NCI-H526 treated with DMSO at 0.1 percent for 48 hours (cell line): Measurements from ENCODE around the gene TTC22.

Experiments used
- DNase-seq: peaks from one replicate; lab custom pipeline; 2025; lab: John Stamatoyannopoulos, UW

Gene TTC22

DNA sequence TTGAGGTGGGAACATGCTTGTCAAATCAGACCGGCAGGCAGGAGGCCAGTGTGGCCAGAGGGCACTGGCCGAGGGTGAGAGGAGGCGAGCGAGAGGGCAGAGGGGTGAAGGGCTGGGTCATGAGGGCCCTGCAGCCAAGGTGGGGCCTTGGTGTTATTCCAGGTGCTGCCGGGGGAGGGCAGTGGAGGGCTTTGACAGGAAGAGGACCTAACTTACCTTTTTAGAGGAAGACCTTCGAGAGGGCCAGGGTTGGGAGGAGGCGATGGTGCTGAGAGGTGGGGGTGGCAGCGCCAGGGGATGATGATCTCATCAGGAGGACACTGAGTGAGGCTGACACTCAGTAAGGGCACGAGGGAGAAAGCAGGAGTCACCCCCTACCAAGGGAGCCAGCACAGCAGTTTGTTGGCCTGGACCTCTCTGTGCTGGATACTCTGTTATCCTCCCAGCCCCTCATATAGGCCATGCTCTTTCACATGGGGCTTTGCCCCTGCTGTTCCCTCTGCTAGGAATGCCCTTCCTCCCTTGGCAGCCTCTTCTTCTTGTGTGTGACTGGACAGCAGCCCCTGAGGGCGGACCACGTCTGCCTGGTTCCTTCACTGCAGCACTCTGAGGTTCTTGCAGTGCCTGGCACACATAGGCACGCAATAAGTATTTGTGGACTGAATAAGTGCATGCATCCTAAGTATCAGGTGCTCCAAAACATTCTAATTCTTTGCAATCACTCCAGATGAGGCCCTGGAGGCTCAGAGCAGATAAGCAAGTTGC lies 7.5 kb upstream of the TTC22 start:
- no peak for DNase-seq

DNA sequence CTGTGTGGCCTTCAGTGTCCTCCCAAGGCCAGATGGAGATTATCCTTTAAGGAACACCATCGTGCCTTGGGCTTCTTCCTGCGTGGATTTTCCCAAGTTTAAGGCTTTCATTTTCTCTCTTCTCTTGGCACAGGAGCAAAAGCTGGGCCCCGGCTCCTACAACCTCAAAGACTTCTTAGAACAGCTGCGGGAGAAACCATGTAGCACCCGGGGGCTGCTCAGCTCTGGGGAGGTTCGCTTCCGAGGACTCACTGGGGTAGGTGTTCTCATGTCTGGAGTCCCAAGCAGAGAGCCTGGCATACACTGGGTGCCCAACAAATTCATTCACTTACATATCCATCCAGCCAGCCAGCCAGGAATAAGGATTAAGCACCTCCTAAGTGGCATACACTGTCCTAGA lies 6.6 kb upstream of the TTC22 start:
- no peak for DNase-seq

DNA sequence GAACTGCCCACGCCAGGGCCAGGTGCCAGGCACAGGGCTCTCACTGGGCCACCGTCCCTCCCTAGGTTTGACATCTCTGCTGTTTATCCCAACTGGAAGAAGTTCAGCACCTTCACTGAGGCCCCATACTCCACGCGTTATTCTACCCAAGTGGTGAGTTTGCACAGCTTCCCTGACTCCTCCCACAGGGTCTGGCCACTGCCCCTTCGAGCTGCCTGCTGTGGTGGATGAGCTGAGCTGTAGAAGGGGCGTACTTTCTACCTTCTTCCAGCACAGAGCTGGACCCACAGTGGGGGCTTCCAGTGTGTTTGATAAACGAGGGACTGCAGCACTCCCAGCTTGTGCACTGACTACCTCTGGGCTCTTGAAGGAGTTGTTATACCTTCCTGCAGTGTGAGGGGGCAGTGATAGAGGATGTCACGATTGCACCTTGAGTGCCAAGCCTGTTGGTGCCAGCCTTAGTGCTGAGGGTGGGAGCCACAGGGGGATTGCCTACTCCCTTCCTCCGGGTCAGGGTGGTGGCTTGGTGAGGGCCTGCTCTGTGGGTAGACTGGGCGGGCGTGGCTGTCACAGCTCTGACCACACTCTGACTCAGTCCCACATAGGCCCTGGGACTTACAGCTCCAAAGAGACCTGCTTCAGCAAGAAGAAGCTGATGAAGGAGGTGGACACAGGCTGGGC lies 5.9 kb upstream of the TTC22 start:
- DNase-seq, result no peak

DNA sequence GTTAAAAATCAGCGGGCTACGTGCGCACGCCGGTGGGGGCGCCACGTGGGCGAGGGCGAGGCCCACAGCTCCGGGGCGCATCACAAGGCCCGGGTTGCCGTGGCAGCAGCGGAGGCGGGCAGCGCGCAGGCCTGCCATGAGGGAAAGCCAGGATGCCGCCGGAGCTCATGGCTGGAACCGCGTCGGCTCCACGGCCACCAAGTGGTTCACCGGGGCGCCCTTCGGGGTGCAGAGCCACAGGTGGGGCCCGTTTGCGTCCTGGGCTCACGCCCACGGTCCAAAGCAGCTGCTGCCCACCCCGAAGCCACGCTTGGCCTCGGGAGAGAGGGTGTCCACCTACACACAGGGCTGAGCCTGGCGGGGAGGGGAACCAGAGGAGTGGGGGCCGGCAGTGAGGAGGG lies 4.9 kb upstream of the TTC22 start:
- no peak for DNase-seq

DNA sequence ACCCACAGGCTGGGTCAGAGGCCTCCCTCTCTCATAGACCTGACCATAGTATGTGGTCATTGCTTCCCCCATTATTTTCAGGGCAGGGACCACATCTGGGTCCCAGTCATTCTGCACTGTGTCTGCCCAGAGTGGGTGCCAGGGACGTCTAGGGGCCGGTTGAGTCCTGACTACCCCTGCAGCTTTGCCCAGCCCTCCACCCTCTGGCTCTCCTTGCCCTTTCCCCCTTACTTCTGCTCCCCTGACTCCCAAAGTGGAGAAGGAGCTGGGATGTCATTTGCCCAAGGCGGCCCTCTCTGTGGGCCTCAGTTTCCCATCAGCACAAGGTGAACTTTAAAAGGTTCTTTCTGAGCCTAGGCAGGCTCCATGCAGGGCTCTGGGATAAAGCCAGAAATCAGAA lies 4.3 kb upstream of the TTC22 start:
- DNase-seq, result no peak

DNA sequence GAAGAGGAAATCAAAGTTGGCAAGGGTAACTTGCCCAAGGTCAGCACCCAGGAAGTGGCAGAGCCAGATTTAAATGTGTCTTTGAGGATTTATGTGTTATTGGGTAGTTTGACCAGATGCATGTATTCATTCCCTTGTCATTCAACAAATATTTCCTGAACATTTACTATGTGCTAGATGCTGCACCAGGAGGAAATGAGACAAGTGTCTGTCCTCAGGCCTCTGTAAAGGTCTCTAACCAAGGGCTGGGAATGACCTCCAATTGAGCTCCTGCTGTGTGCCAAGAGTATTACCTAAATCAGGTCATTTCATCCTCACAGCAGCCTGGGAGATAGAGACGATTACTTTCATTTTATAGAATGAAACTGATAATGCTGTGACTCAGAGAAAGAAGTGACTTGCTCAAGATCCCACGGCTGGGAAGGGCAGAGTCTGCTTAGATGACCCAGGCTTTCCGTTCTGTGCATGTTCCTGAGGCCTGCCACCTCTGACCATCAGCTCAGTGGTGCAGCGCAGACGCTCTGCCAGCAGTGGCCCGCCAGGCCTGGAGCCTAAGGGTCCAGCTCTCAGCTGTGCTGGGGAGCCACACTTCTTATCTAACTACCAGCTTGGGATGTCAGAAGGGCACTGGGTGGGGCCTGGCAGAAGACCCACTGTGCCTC lies 3.5 kb upstream of the TTC22 start:
- no peak for DNase-seq

DNA sequence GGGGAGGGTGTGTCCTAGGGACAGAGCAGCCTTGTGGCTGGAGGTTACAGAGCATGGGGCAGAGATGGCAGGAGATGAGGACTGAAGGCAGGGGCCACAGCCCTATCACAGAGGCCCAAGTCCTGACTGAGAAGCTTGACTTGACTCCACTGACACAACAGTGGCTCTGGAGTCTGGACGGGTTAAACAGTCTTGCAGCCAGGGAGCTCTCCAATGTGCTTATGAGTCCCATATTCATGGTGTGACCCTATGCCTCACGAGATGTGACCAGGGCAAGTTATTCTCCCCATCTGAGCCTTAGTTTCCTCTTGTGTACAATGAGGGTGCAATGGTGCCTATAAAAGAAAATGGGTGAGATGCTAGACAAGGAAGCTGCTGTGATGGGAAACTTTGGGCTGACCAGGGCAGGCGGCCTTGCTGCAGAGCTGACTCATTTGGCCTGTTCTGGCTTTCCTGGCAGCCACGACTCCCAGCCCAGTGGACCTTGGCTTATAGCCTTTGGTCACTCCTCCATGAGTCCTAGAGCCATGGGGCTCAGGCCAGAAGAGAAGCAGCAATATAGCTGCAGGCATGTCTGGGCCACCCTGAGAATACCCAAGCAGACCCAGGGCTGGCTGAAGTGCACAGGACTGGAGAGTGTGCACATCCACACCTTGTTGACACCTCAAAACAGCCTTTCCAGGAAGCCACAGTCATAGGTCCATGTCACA lies 2.8 kb upstream of the TTC22 start:
- DNase-seq, result no peak

DNA sequence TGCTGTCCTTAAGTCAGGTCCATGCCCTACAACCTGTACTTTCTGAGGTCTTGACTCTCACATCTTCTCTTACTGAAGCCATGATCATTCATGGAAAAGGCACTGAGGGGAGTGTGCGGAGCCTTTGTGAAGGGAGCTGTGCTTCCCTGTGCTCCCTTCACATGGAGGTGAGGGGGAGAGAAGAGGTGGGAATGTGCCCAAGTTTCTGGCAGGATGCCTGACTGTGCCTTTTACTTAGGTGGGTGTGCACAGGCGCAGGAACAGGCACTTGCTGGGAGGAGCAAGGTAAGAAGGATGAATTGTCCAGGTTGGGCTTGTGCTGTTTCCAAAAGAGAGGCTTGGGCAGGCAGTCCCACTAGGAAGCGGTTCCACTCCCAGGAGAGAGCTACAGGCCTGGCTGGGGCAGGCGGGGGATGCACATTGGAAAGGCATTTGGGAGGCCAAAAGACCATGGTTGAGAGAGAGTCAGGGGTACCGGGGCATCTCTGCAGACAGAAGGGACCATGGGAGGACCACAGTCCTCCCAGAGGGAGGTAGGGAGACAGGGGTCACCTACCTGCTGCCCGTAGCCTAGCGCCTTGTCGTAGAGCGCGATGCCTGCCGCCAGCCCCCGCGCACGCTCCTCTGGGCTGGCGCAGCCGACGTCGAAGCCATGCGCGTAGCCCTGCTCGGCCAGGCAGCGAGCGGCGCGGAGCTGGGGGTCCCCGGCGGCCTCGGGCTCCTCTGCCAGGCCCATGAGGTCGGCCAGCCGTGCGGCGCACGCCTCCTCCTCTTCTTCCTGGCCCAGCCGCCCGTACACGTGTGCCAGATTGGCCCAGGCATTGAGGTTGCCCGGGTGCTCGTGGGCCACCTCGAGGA lies 853 bp downstream of the TTC22 start:
- DNase-seq, result no peak

DNA sequence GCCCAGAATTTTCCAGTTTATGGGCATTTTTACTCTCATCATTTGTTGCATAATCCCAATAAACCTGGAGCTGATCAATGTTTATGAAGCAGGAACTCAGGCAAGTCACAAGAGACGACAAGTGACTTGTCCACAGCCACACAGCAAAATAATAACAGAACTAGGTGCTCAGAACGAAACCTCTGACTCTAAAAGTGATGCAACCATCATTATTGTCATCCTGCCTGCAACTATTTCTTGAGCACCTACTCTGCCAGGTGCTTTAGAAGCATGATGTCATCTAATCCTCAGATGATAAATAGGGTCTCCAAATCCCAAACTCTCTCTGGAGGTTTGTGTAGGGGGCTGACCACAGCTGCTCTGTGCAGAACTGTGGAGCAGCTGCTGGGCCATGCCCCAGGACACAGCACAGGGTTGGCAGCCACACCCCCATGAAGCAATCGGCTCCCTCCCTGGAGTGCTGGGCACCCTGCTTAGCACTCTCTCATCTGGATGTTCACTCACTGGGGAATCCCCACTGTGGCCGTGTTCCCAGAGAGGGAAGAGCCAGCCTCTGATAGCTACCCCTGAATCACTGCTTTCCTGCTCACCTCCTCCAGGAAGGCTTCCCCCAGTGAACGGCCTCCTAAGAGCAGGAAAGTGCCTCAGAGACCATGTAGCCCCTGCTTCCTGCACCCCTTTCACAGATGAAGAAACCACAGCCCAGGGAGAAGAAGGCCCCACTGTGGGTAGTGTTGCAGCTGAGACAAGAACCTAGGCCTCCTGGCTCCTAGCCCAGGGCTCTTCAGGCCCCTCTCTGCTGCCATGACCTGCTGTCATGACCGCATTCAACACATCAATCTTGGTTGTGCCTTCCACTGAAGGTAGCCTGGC lies 2.1 kb downstream of the TTC22 start:
- DNase-seq, result no peak

DNA sequence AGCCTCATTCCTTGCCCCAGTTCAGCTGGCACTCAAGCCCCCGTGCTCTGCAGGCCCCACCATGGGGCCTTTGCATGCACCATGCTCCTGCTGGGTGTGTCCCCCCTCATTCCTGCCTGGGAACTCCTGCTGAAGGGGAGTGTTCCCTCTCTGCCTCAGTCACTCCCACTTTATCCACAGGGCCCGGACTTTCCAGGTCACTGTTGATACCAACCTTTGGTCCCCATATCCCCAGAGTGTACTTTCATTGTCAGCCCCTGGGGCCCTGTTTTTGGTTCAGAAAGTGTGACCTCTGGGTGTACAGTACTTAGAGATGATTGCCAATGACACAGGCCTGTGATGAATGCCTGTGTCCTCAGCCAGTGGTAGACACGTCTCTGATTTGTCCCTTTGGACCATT lies 2.9 kb downstream of the TTC22 start:
- DNase-seq, result no peak

DNA sequence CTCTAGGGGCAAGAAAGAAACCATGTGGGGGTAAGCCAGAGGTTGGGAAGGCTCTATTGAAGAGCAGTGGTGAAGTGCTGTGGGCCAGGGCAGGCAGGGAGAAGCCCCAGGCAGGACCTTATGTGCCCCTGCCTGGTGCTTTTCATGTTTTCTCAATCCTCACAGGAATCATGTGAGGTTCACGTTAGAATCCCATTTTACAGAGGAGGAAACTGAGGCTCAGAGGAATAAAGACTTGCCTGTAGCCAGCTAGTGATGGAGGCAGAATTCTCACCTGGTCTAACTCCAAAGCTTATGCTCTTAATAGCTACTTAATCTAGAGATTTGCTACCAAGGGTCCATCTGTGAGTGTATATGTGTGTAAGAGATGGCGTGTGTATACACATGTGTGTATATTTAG lies 4.2 kb downstream of the TTC22 start:
- DNase-seq, result no peak

DNA sequence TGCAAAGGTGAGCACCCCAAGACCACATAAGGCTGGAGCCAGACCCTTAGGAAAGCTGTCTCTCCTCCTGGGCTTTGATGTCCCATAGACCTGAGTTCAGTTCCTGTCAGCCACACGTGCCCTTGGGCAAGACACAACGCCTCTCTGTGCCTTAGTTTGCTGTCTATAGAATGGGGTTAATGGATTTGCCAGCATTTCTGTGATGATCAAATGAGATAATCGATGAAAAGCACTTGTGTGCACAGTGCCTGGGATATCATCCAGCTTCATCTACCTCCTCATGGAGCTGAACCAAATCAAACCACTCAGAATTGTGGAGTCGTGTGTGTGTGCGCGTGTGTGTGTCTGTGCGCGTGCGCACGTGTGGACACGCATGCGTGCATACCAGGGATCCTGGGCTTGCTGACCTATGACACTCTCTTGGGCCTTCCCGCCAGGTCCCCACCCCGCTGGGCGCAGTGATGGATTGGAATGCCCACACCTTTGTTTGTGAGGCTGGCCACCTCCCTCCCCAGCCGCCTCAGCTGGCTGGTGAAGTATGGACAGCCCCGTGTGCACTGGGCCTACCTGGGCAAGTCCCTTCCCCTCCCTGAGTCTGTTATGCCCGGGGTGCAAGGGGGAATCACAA lies 5.2 kb downstream of the TTC22 start:
- no peak for DNase-seq

DNA sequence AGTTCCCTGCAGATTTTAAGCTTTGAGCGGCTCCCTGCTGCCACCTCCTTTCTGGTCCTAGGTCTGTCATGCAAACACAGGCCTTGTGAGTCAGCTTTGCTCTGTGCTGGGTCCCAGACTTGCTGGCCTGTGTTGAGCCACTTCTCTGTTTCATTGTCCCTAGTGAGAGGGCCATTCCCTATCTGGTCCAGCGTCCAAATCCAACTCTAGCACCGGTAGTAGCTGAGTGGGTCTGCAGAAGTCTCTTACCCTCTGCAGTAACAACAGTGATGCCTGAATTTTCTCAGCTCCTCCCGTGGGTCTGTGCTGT lies 5.8 kb downstream of the TTC22 start:
- DNase-seq, result no peak

DNA sequence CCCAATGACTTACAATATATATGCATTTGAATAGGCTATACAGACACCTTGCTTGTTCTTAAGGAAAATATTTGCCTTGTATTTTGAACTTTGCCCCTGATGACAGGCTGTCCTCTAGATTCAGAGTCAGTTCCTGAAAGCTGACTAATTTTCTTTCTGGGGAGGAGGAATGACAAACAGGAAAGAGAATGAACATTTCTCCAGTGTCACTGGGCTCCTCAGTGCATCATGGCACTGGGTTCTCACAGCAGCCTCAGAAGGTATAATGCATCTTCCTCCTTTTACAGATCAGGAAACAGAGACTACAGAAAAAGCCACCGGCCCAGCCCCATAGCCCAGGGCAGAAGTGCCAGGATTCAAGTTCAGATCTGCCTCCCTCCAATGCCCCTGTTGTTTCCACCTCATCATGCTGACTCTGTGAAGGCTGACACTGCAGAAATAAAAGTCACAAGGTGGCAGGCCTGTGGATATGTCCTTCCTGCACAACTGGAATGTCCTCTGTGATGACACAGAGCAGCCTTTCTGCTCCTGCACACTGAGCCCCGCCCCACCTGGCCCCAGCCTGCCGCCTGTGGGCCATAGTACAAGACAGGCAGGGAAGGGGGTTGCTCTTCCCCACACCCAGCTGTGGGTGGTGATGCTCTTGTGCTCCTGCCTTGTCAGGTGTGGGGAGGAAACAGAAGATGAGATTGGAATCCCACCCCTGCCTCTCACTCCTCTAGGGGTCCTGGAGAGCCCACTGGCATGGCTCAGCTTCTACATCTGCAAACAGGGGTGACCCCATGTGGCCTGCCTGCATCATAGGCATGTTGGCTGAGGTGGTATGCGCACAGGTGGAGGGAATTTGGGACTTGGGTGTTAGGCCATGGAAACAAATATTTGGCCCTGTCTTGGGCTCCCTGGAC lies 6.4 kb downstream of the TTC22 start:
- DNase-seq, result no peak

DNA sequence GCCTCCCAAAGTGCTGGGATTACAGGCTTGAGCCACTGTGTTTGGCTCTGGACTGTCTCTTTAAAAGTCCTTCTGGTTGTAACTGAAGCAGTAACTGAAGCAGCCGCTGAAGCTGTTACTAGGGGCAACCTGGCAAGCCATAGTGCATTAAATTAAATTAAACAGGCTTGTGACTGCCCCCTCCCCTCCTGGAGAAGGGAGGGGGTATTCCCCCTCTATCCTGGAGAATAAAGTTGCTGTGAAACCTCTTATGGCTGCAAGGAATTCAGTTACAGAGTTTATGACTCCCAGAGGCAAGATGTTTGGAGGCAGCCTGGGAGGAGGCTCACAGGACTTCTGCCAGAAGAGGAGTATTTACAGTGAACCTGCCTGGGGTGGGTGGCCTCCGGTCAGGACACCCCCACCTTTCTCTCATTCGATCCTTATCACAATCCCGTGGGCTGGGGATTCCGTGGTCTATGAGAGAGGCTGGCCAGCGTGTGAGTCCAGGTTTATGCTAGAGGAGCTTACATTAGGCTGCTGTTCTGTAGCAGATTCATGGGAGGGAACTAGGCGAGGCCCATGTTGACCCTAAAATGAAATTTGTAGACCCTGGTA lies 8.3 kb downstream of the TTC22 start:
- DNase-seq, result peak; percentile 50

DNA sequence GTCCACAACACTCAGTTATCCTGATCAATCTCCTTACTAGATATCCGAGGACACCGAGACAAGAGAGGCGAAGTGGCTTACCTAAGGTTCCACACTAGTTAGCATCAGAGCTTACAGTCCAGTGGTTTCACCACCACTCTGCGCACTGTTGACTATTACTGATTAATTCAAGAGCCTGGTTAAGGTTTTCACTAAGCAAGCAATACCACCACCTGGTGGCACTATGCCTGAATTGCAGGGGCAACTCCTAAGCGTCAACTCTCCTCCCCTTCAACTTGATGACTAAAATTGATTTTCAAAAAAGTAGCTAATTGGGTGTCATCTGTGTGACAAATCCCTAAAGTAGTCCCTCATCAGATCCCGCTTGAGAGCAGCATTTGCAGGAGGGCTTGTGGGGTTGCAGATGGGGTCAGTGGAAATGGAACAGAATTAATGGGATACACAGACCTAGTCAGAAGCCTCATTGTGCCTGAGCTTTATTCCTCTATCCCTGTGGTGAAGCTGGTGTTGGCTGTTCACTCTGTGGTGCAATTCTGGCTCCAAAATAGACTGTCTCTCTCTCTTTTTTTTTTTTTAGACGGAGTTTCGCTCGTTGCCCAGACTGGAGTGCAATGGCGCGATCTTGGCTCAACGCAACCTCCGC lies 9.1 kb downstream of the TTC22 start:
- peak; percentile 39 for DNase-seq

DNA sequence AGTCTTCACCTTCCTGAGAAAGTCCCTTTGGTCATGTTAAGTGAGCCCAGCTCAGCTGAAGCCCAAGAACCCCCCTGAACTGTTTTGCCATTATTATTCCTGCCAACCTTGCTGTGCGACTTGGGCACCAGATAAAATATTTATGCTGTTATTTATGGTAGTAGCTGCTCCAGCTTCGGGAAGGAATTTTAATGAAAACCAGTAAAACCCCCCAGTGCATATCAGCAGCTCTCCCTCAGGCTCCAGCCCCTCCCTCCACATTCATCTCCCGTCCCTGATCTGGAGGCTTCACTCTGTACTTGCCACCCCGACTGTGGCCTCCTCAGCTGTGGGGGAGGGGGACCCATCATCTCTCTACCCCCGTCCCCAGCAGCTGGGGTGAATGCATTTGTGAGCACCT lies 12.7 kb downstream of the TTC22 start:
- no peak for DNase-seq

DNA sequence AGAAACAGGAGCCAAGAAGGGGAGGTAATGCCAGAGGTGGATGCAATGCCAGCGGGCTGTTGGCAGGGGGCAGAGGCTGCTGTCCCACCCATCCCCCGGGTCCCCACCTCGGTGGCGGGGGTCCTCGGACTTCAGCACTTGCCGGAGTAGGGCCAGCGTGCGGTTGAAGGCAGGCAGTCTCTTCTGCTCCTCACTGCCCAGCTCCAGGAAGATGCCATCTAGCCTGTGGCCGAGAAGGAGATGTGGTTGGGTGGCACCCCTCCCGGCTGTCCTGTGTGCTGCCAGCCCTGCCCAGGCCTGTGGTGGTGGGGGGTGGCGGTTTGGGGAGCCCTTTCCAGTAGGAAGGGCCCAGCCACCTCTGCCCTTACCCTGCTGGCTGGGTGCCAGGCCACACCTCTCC lies 13.5 kb downstream of the TTC22 start:
- DNase-seq, result no peak

DNA sequence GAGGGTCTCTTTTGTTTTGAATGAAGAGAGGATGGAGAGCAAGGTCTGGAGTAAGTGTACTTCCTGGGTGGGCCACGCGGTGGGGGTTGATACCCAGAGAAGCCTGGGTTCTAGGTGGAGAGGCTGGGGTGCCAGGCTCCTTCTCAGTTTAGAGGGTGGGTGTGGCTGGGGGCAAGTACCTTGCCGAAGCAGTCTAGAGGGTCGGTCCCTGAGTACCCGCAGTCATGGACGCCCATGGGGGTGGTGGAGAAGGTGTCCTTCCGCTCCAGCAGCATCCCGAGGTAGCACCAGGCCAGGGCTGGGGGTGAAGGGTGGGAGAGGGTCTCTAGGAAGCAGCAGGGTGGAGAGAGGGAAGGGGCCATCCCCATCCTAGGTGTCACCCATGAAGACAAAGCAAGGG lies 14.3 kb downstream of the TTC22 start:
- no peak for DNase-seq
